Gastrocnemius medialis (tissue), 4 donors: ENCODE data around the gene DUT. TPM values are rescaled to one million over a fixed set of nuclear protein-coding genes. Genes with fewer than 3 reads are reported as not detected.

Experiments
- ATAC-seq, 2 donors: fragments of 150-250 bp; one replicate each; pipeline ENCODE4 v1.9.1; 2016
- DNase-seq, 2 donors: peaks; one replicate each; pipeline ENCODE4 v3.0.0-alpha.2; 2019
- H3K27ac ChIP-seq, 4 donors: fragments of 200-600 bp; sonication (generic); 1 replicate in 1 of 4; 2 replicates in 3 of 4; pipeline ENCODE4 v1.5.1; 2016 to 2018; ENCODE audit warnings: mild to moderate bottlenecking in 2 of 4, moderate library complexity in 1 of 4
- H3K27me3 ChIP-seq, 3 donors: fragments of 200-600 bp; sonication (generic) in 2 of 3; 1 replicate in 1 of 3; 2 replicates in 2 of 3; pipeline versions ENCODE4 v1.5.1 to v1.6.0; 2016 to 2019; ENCODE audit warnings: mild to moderate bottlenecking in 1 of 3, moderate library complexity in 1 of 3
- H3K36me3 ChIP-seq, 2 donors: fragments of 200-600 bp; sonication (generic) in 1 of 2; one replicate each; pipeline ENCODE4 v1.5.1; 2017 to 2018
- H3K4me1 ChIP-seq, 2 donors: fragments of 200-600 bp; sonication (generic) in 1 of 2; one replicate each; pipeline ENCODE4 v1.5.1; 2016 to 2017; ENCODE audit warnings: mild to moderate bottlenecking in 2 of 2
- H3K4me3 ChIP-seq, 4 donors: fragments of 200-600 bp; sonication (generic) in 3 of 4; 1 replicate in 1 of 4; 2 replicates in 3 of 4; pipeline ENCODE4 v1.5.1; 2016 to 2019; ENCODE audit warnings: mild to moderate bottlenecking in 2 of 4
- H3K9me3 ChIP-seq, 3 donors: fragments of 200-600 bp; sonication (generic) in 2 of 3; 1 replicate in 1 of 3; 2 replicates in 2 of 3; pipeline ENCODE4 v1.5.1; 2016 to 2019
- CTCF ChIP-seq, 5 experiments: fragments of 450-650 bp in 3 of 5; fragments of 200-600 bp in 2 of 5; sonication (generic) in 2 of 5; IDR thresholded peaks in 4 of 5; conservative IDR thresholded peaks in 1 of 5; 1 replicate in 4 of 5; 2 replicates in 1 of 5; pipeline ENCODE4 v1.5.1; 2016 to 2019; ENCODE audit warnings: antibody characterized with exemption in 5 of 5, mild to moderate bottlenecking in 3 of 5, moderate library complexity in 3 of 5
- POLR2A ChIP-seq, 2 donors: fragments of 450-650 bp; IDR thresholded peaks; one replicate each; pipeline ENCODE4 v1.6.1; 2017; ENCODE audit warnings: antibody characterized with exemption in 2 of 2, mild to moderate bottlenecking in 2 of 2, moderate library complexity in 2 of 2
- in situ Hi-C, 4 donors: fragments of 200-750 bp; cut with MboI; loops; one replicate each; pipeline versions ENCODE4 v1.15.0 to v1.8.0; 2017; ENCODE audit warnings: low sequenced_read_pairs in 4 of 4
- intact Hi-C: fragments of 100-400 bp; cut with DNase I; formaldehyde crosslinking; loops from one replicate; pipeline ENCODE4 v1.15.1; 2023; ENCODE audit warnings: low total_unique reads
- total RNA-seq, 4 donors: library from RNA; depleted of rRNA; stranded (reverse); fragments of >200 nt; gene quantifications; one replicate each; pipeline versions ENCODE4 v1.1.0 to v1.2.3, GENCODE V29; 2016

The DUT gene
- total RNA-seq, 4 donors from 2014 or later = 40.0 to 73.0 (median 45.0) TPM

GRCh38 chr15:48336940-48337339 is 5.7 kb downstream of the DUT start:
- in situ Hi-C loops = no loop called here
- intact Hi-C loops = loop anchor here (10.0 kb wide), 1 partner anchor 622 kb away; the partner anchor contains the start of gene SEMA6D

GRCh38 chr15:48337607-48338006 is 6.4 kb downstream of the DUT start:
- no peak overlapping the region for H3K4me3 ChIP-seq
- H3K36me3 ChIP-seq = peaks cover 0 to 64% of the 10 kb centered on the region in 2 donors
- TF ChIP-seq POLR2A (IDR thresholded peaks at IDR 0.05) (no peak), CTCF (IDR thresholded peaks at IDR 0.05 in 4 of 5, conservative IDR thresholded peaks at IDR 0.05 in 1 of 5) (no peak)
- no peak overlapping the region for H3K27ac ChIP-seq
- in situ Hi-C loops = no loop called here
- ATAC-seq (no peak), DNase-seq (no peak)
- H3K4me1 ChIP-seq = peaks cover under 1% of the 10 kb centered on the region in 2 donors
- intact Hi-C loops = loop anchor here (10.0 kb wide), 1 partner anchor 623 kb away; the partner anchor contains the start of gene SEMA6D
- H3K9me3 ChIP-seq = no peaks in the 10 kb centered on the region
- no peaks in the 10 kb centered on the region for H3K27me3 ChIP-seq

More at GRCh38 chr15:48336940-48337339, 5.7 kb downstream of the DUT start:
- TF ChIP-seq CTCF (IDR thresholded peaks at IDR 0.05 in 4 of 5, conservative IDR thresholded peaks at IDR 0.05 in 1 of 5) = no peak
- no peak for TF ChIP-seq POLR2A (IDR thresholded peaks at IDR 0.05)
- DNase-seq = no peak
- H3K27ac ChIP-seq = no peak overlapping the region
- no peak overlapping the region for H3K4me3 ChIP-seq
- ATAC-seq = no peak
- no peaks in the 10 kb centered on the region for H3K27me3 ChIP-seq
- peaks cover 0 to 58% of the 10 kb centered on the region in 2 donors for H3K36me3 ChIP-seq
- no peaks in the 10 kb centered on the region for H3K9me3 ChIP-seq
- H3K4me1 ChIP-seq = peaks cover 6% of the 10 kb centered on the region in 2 donors

GRCh38 chr15:48340111-48340510 is 8.9 kb downstream of the DUT start:
- ATAC-seq (no peak), DNase-seq (no peak)
- Histone ChIP-seq H3K4me3 (no peak overlapping the region), H3K27me3 (no peaks in the 10 kb centered on the region), H3K27ac (no peak overlapping the region), H3K4me1 (no peaks in the 10 kb centered on the region), H3K9me3 (no peaks in the 10 kb centered on the region), H3K36me3 (peaks cover 0 to 65% of the 10 kb centered on the region in 2 donors)
- in situ Hi-C loops = no loop called here
- intact Hi-C loops = no loop called here
- TF ChIP-seq CTCF (IDR thresholded peaks at IDR 0.05 in 4 of 5, conservative IDR thresholded peaks at IDR 0.05 in 1 of 5) = no peak
- no peak for TF ChIP-seq POLR2A (IDR thresholded peaks at IDR 0.05)

DNA sequence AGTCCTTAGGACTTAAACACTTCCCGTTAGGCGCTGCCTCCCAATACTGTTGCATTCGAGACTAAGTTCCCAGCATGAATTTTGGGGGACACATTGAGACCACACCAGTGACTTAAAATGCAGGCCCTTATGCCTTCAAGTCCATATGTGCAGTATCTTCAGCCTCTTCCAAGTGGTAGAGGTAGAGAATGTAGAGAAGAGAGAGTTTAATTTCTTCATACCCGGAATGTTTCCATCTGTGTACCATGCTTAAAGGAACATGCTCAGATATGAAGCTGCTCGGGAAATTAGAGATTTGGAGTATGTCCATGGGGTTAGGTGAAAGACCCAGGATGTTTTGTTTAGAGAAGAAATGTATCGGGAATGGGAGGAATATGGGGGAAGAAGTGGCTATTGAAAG is 12.6 kb downstream of the DUT start:
- no peak for TF ChIP-seq POLR2A (IDR thresholded peaks at IDR 0.05)
- TF ChIP-seq CTCF (IDR thresholded peaks at IDR 0.05 in 4 of 5, conservative IDR thresholded peaks at IDR 0.05 in 1 of 5) = no peak
- in situ Hi-C loops (no loop called here), intact Hi-C loops (no loop called here)

DNA sequence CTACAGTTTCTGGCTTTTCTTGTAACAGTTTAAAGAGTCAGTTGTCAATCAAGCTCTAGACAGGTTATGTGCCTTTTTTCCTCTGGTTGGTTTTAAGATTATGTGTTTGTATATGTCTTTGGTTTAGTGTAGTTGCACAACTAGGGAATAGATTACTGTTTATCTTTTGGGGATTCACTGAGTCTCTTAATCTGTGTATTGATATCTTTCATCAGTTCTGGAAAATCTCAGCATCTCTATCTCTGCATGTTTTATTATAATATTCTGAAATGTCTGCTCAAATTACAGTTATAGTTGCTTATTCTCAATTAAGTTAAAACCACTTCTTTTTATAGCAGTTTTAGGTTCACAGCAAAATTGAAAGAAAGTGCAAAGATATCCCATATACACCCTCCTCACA is 14.3 kb downstream of the DUT start:
- Histone ChIP-seq H3K4me3 (no peak overlapping the region), H3K36me3 (peaks cover 0 to 34% of the 10 kb centered on the region in 2 donors), H3K9me3 (no peaks in the 10 kb centered on the region), H3K4me1 (no peaks in the 10 kb centered on the region), H3K27me3 (no peaks in the 10 kb centered on the region), H3K27ac (no peak overlapping the region)
- in situ Hi-C loops (no loop called here), intact Hi-C loops (no loop called here)
- TF ChIP-seq POLR2A (IDR thresholded peaks at IDR 0.05) = no peak
- no peak for TF ChIP-seq CTCF (IDR thresholded peaks at IDR 0.05 in 4 of 5, conservative IDR thresholded peaks at IDR 0.05 in 1 of 5)
- DNase-seq = no peak
- no peak for ATAC-seq

More for the DNA sequence above, 12.6 kb downstream of the DUT start:
- no peaks in the 10 kb centered on the region for H3K27me3 ChIP-seq
- H3K9me3 ChIP-seq = no peaks in the 10 kb centered on the region
- H3K4me1 ChIP-seq = no peaks in the 10 kb centered on the region
- DNase-seq (no peak), ATAC-seq (no peak)
- H3K4me3 ChIP-seq = no peak overlapping the region
- peaks cover 0 to 47% of the 10 kb centered on the region in 2 donors for H3K36me3 ChIP-seq
- H3K27ac ChIP-seq = no peak overlapping the region
